WTC11 (cell line): Measurements from ENCODE around the gene IFRD1.

Experiments used
- E2F1 ChIP-seq: sonication (generic); formaldehyde crosslinking; IDR thresholded peaks from 2 replicates; pipeline ENCODE4 v1.8.0; 2022; ENCODE audit warnings: mild to moderate bottlenecking, missing genetic modification reagents
- FOXJ3 ChIP-seq: sonication (generic); formaldehyde crosslinking; IDR thresholded peaks from 2 replicates; pipeline ENCODE4 v1.9.0; 2021; ENCODE audit warnings: missing genetic modification reagents, mild to moderate bottlenecking, borderline replicate concordance
- FOXP4 ChIP-seq: sonication (generic); formaldehyde crosslinking; IDR thresholded peaks from 2 replicates; pipeline ENCODE4 v1.8.0; 2022; ENCODE audit warnings: mild to moderate bottlenecking, missing genetic modification reagents
- MYBL2 ChIP-seq: sonication (generic); formaldehyde crosslinking; IDR thresholded peaks from 2 replicates; pipeline ENCODE4 v1.8.1; 2023; ENCODE audit warnings: mild to moderate bottlenecking, moderate library complexity, missing genetic modification reagents
- TF ChIP-seq, protein P1 (sequence below): fragments of 200-600 bp; IDR thresholded peaks from 2 replicates; pipeline ENCODE4 v1.8.0; 2022; ENCODE audit warnings: antibody characterized with exemption
- TF ChIP-seq, protein P2 (sequence below): sonication (generic); formaldehyde crosslinking; conservative IDR thresholded peaks from 2 replicates; pipeline ENCODE4 v1.8.1; 2022; ENCODE audit warnings: mild to moderate bottlenecking, missing genetic modification reagents
- TF ChIP-seq, protein P3 (sequence below): sonication (generic); formaldehyde crosslinking; conservative IDR thresholded peaks from 2 replicates; pipeline ENCODE4 v1.8.1; 2023; ENCODE audit warnings: mild to moderate bottlenecking, low read depth, missing genetic modification reagents, moderate library complexity

DNA sequence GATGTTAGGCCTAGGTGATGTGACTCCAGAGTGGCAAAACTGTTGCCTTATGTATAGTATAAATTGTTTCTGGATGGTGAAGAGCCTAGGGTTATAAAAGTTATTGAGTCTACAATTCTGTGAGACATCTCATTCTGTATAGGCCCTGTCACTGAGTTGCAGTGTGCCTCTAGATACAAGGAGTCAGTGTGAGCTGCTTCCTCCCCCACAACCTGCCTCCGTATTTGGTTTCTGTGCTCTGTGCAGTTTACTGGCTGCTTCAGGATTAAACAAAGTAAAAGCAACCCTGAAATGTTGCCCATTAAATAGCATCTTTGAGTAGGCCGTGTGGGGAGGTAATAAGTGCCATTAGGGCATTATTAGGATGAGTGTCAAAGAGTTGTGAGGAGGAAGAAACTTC lies 1.9 kb upstream of the IFRD1 start:
- TF ChIP-seq, protein P1, sequence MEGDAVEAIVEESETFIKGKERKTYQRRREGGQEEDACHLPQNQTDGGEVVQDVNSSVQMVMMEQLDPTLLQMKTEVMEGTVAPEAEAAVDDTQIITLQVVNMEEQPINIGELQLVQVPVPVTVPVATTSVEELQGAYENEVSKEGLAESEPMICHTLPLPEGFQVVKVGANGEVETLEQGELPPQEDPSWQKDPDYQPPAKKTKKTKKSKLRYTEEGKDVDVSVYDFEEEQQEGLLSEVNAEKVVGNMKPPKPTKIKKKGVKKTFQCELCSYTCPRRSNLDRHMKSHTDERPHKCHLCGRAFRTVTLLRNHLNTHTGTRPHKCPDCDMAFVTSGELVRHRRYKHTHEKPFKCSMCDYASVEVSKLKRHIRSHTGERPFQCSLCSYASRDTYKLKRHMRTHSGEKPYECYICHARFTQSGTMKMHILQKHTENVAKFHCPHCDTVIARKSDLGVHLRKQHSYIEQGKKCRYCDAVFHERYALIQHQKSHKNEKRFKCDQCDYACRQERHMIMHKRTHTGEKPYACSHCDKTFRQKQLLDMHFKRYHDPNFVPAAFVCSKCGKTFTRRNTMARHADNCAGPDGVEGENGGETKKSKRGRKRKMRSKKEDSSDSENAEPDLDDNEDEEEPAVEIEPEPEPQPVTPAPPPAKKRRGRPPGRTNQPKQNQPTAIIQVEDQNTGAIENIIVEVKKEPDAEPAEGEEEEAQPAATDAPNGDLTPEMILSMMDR: no peak
- TF ChIP-seq, protein P2, sequence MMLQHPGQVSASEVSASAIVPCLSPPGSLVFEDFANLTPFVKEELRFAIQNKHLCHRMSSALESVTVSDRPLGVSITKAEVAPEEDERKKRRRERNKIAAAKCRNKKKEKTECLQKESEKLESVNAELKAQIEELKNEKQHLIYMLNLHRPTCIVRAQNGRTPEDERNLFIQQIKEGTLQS (CRISPR knock-in tag): no peak
- no peak for TF ChIP-seq MYBL2
- TF ChIP-seq, protein P3, sequence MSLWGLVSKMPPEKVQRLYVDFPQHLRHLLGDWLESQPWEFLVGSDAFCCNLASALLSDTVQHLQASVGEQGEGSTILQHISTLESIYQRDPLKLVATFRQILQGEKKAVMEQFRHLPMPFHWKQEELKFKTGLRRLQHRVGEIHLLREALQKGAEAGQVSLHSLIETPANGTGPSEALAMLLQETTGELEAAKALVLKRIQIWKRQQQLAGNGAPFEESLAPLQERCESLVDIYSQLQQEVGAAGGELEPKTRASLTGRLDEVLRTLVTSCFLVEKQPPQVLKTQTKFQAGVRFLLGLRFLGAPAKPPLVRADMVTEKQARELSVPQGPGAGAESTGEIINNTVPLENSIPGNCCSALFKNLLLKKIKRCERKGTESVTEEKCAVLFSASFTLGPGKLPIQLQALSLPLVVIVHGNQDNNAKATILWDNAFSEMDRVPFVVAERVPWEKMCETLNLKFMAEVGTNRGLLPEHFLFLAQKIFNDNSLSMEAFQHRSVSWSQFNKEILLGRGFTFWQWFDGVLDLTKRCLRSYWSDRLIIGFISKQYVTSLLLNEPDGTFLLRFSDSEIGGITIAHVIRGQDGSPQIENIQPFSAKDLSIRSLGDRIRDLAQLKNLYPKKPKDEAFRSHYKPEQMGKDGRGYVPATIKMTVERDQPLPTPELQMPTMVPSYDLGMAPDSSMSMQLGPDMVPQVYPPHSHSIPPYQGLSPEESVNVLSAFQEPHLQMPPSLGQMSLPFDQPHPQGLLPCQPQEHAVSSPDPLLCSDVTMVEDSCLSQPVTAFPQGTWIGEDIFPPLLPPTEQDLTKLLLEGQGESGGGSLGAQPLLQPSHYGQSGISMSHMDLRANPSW: no peak
- no peak for TF ChIP-seq FOXJ3 (CRISPR knock-in tag)
- TF ChIP-seq FOXP4 (CRISPR knock-in tag): no peak
- no peak for TF ChIP-seq E2F1 (CRISPR knock-in tag)
